Right lobe of liver (tissue), 4 donors: Measurements from ENCODE around the gene LCMT1.

Source experiments
- CTCF ChIP-seq, 4 donors: fragments of 200-600 bp in 3 of 4; fragments of 450-650 bp in 1 of 4; IDR thresholded peaks; one replicate each; pipeline versions ENCODE4 v1.5.1 to v1.8.0; 2016 to 2022; ENCODE audit warnings: antibody characterized with exemption in 4 of 4, mild to moderate bottlenecking in 2 of 4
- POLR2A ChIP-seq: fragments of 450-650 bp; IDR thresholded peaks from one replicate; pipeline ENCODE4 v1.6.1; 2017; ENCODE audit warnings: antibody characterized with exemption, mild to moderate bottlenecking
- donor health status: DM: no; HTN: no; CAD: no.
- donor health status: DM: no; HTN: no; CAD: no.
- donor health status: DM: no; HTN: yes; CAD: no.

DNA sequence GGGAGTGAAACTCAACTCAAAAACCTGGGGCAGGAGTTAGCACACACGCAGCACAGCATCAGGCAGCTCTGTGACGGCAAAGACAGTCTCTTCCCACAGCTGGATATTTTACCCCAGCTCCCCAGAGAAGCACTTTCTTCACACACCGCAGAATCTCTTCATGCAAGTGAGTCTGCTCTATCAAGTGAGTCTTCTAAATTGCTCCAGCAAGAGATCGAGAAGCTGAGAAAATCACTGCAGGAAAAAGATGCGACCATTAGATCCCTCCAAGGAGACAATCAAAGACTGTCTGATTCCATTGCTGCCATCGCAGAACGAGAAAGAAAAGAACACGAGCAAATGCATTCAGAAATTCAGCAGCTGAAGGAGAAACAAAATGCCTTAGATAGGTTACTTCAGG, 16.9 kb upstream of the LCMT1 start:
- TF ChIP-seq POLR2A (no peak), CTCF (IDR thresholded peaks at IDR 0.05) (no peak)
